MG63 (cell line): ENCODE measurements around the gene PTPRN2. TPM values are rescaled to one million over a fixed set of nuclear protein-coding genes. Genes with fewer than 3 reads are reported as not detected.
A peak's percentile ranks its signal among the peaks of the same experiment; 100 is the strongest.
"Not testable (repeated sequence)": the region's sequence is repeated elsewhere in the genome, so short reads cannot be mapped to it uniquely, and the experiment has no call there.

Source experiments
- DNase-seq: peaks from one replicate; pipeline ENCODE4 v3.0.0-alpha.2; 2020
- H3K27me3 ChIP-seq: fragments of 250-450 bp; sonication (Bioruptor Pico); 2 replicates; pipeline ENCODE4 v1.5.1; 2020; ENCODE audit warnings: mild to moderate bottlenecking, moderate library complexity
- H3K36me3 ChIP-seq: fragments of 250-450 bp; sonication (Bioruptor Pico); 2 replicates; pipeline ENCODE4 v1.5.1; 2020; ENCODE audit warnings: mild to moderate bottlenecking, moderate library complexity
- H3K4me3 ChIP-seq: fragments of 250-450 bp; sonication (Bioruptor Pico); 2 replicates; pipeline ENCODE4 v1.5.1; 2020; ENCODE audit warnings: mild to moderate bottlenecking, moderate library complexity
- H3K9me3 ChIP-seq: fragments of 250-450 bp; sonication (Bioruptor Pico); 2 replicates; pipeline ENCODE4 v1.5.1; 2020; ENCODE audit warnings: mild to moderate bottlenecking, moderate library complexity
- total RNA-seq: library from RNA; depleted of rRNA; stranded (reverse); fragments of >200 nt; shearing (Covaris generic); gene quantifications from 2 replicates; pipeline ENCODE4 v1.2.3, GENCODE V29; 2014; ENCODE audit warnings: low replicate concordance

Gene PTPRN2
- total RNA-seq, 1 experiment from 2014 or later: 0.16 TPM

GRCh38 chr7:158300427-158300826 lies 287.2 kb downstream of the PTPRN2 start:
- H3K36me3 ChIP-seq: no peaks in the 10 kb centered on the region
- H3K9me3 ChIP-seq: no peaks in the 10 kb centered on the region
- H3K4me3 ChIP-seq: no peak overlapping the region
- no peaks in the 10 kb centered on the region for H3K27me3 ChIP-seq
- DNase-seq: no peak

GRCh38 chr7:158299607-158300006 lies 288.0 kb downstream of the PTPRN2 start:
- H3K36me3 ChIP-seq: no peaks in the 10 kb centered on the region
- no peak for DNase-seq
- no peaks in the 10 kb centered on the region for H3K27me3 ChIP-seq
- no peak overlapping the region for H3K4me3 ChIP-seq
- H3K9me3 ChIP-seq: no peaks in the 10 kb centered on the region

GRCh38 chr7:158296798-158297104 lies 290.9 kb downstream of the PTPRN2 start:
- Histone ChIP-seq H3K4me3 (no peak overlapping the region), H3K27me3 (no peaks in the 10 kb centered on the region), H3K9me3 (no peaks in the 10 kb centered on the region), H3K36me3 (no peaks in the 10 kb centered on the region)
- DNase-seq: no peak

GRCh38 chr7:158295966-158296797 lies 291.4 kb downstream of the PTPRN2 start:
- no peak for DNase-seq
- H3K4me3 ChIP-seq: no peak overlapping the region
- H3K27me3 ChIP-seq: no peaks in the 10 kb centered on the region
- no peaks in the 10 kb centered on the region for H3K36me3 ChIP-seq
- no peaks in the 10 kb centered on the region for H3K9me3 ChIP-seq

- H3K4me3 ChIP-seq, H3K27me3 ChIP-seq, DNase-seq, H3K9me3 ChIP-seq, H3K36me3 ChIP-seq: not testable (repeated sequence)
Observed at GRCh38 chr7:158294468-158295215, 293.0 kb downstream of the PTPRN2 start.

- Histone ChIP-seq H3K9me3 (no peaks in the 10 kb centered on the region), H3K36me3 (no peaks in the 10 kb centered on the region), H3K4me3 (no peak overlapping the region), H3K27me3 (no peaks in the 10 kb centered on the region)
- no peak for DNase-seq
Observed at GRCh38 chr7:158292948-158293347, 294.7 kb downstream of the PTPRN2 start.

- no peak for DNase-seq
- no peaks in the 10 kb centered on the region for H3K27me3 ChIP-seq
- no peaks in the 10 kb centered on the region for H3K9me3 ChIP-seq
- no peak overlapping the region for H3K4me3 ChIP-seq
- no peaks in the 10 kb centered on the region for H3K36me3 ChIP-seq
Observed at GRCh38 chr7:158291998-158292397, 295.6 kb downstream of the PTPRN2 start.

GRCh38 chr7:158289761-158290523 lies 297.7 kb downstream of the PTPRN2 start:
- H3K9me3 ChIP-seq: no peaks in the 10 kb centered on the region
- H3K27me3 ChIP-seq: no peaks in the 10 kb centered on the region
- no peak for DNase-seq
- no peaks in the 10 kb centered on the region for H3K36me3 ChIP-seq
- H3K4me3 ChIP-seq: no peak overlapping the region

- Histone ChIP-seq H3K27me3 (no peaks in the 10 kb centered on the region), H3K4me3 (no peak overlapping the region), H3K9me3 (no peaks in the 10 kb centered on the region), H3K36me3 (no peaks in the 10 kb centered on the region)
- no peak for DNase-seq
Observed at GRCh38 chr7:158289231-158289630, 298.4 kb downstream of the PTPRN2 start.

- DNase-seq: no peak
- Histone ChIP-seq H3K4me3 (no peak overlapping the region), H3K9me3 (no peaks in the 10 kb centered on the region)
Observed at GRCh38 chr7:158286210-158286609, 301.4 kb downstream of the PTPRN2 start.

GRCh38 chr7:158285383-158285770 lies 302.2 kb downstream of the PTPRN2 start:
- DNase-seq: no peak
- H3K36me3 ChIP-seq: no peaks in the 10 kb centered on the region
- no peaks in the 10 kb centered on the region for H3K9me3 ChIP-seq
- no peak overlapping the region for H3K4me3 ChIP-seq
- no peaks in the 10 kb centered on the region for H3K27me3 ChIP-seq

More at GRCh38 chr7:158286210-158286609, 301.4 kb downstream of the PTPRN2 start:
- Histone ChIP-seq H3K27me3 (no peaks in the 10 kb centered on the region), H3K36me3 (no peaks in the 10 kb centered on the region)

- Histone ChIP-seq H3K27me3 (no peaks in the 10 kb centered on the region), H3K9me3 (no peaks in the 10 kb centered on the region), H3K4me3 (no peak overlapping the region), H3K36me3 (no peaks in the 10 kb centered on the region)
- no peak for DNase-seq
Observed at GRCh38 chr7:158284617-158285382, 302.8 kb downstream of the PTPRN2 start.

- DNase-seq: peak; percentile 41
- H3K27me3 ChIP-seq: no peaks in the 10 kb centered on the region
- no peaks in the 10 kb centered on the region for H3K36me3 ChIP-seq
- no peak overlapping the region for H3K4me3 ChIP-seq
- no peaks in the 10 kb centered on the region for H3K9me3 ChIP-seq
Observed at GRCh38 chr7:158284121-158284520, 303.5 kb downstream of the PTPRN2 start.

GRCh38 chr7:158283016-158283974 lies 304.3 kb downstream of the PTPRN2 start:
- no peaks in the 10 kb centered on the region for H3K9me3 ChIP-seq
- H3K4me3 ChIP-seq: no peak overlapping the region
- no peak for DNase-seq
- no peaks in the 10 kb centered on the region for H3K36me3 ChIP-seq
- no peaks in the 10 kb centered on the region for H3K27me3 ChIP-seq

- DNase-seq: no peak
- H3K4me3 ChIP-seq: no peak overlapping the region
Observed at GRCh38 chr7:158282461-158283001, 305.1 kb downstream of the PTPRN2 start.

More at GRCh38 chr7:158282461-158283001, 305.1 kb downstream of the PTPRN2 start:
- Histone ChIP-seq H3K36me3 (no peaks in the 10 kb centered on the region), H3K27me3 (no peaks in the 10 kb centered on the region), H3K9me3 (no peaks in the 10 kb centered on the region)
